HG02973 (cell line): Measurements from ENCODE around the gene HACD4.
"Not testable (repeated sequence)": the region's sequence is repeated elsewhere in the genome, so short reads cannot be mapped to it uniquely, and the experiment has no call there.

Experiments used
- ATAC-seq: cut with Tn5 transposase; IDR thresholded peaks from one replicate; pipeline ENCODE4 v1.9.1; 2021; ENCODE audit warnings: moderate library complexity; ENCODE audit not compliant: unreplicated experiment

Gene HACD4

DNA sequence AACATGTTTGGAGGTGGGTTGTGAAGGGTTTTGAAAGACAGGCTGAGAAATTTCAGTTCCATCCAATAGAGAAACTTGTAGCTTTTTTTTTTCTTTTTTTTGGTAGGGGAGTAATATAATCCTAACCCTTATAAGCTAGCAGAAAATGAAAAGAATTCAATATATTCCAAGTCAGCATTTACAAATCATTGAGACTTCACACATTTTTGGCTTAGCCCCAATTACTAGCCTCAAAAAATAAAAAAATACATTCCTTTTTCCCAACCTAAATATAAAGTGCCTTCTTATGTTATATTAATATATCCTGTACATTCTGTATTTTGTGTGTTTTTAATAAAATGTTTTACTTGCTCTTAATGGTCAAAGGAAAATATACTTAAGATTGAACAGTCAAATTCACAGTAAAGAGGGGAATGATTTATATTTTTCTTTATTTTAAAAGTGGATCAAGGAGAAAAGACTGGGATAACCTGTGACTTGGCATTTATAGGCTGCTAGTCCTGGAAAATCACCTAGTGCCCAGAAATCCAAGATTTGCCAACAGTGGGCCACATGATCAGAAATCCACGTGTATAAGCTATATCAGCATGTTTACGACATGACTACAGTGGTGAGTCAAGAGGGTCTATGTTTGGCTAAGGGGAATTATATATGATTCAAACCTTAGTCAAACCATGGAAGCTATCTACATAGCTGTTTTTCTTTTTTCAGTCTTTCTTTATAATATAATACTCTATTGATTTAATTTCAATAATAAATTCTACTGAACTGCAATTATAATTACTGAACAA lies 14.5 kb downstream of the HACD4 start:
- no peak for ATAC-seq

- no peak for ATAC-seq
Observed at GRCh38 chr9:21015995-21016394, 15.4 kb downstream of the HACD4 start.

DNA sequence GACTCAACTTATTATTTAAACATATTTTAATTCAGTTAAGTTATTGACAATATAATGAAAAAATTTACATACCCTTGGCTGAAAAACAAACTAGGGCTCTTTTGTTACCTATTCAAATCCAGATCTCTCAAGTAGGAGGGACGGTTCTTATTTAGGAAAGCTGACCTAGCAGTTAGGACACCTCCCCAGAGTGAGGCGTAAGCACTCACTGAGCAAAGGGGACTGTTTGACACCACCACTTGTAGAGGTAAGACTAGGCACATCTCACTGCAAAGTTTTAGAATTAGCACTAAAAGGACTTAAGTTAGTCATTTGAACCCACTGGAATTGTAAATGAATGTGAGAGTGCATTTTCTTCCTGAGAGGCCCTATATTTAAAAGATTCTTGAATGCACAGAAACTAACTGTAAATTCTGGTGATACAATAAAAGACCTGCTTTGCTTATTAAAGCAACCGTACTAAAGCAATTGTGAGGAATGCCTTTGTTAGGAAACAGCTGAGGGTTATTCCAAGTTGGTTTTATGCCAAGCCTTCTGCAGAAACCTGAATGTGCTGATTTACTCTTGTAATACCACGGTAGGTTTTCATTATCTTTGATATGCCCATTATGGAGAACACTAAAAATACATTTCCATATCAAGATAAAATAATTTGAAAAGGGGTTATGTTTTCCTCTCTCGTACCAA lies 16.2 kb downstream of the HACD4 start:
- ATAC-seq, result no peak

GRCh38 chr9:21002040-21002439 lies 29.4 kb downstream of the HACD4 start:
- ATAC-seq, result no peak

GRCh38 chr9:21001581-21001980 lies 29.9 kb downstream of the HACD4 start:
- no peak for ATAC-seq

- peak; percentile 63 for ATAC-seq
Observed at GRCh38 chr9:20997503-20998076, 33.9 kb downstream of the HACD4 start.

DNA sequence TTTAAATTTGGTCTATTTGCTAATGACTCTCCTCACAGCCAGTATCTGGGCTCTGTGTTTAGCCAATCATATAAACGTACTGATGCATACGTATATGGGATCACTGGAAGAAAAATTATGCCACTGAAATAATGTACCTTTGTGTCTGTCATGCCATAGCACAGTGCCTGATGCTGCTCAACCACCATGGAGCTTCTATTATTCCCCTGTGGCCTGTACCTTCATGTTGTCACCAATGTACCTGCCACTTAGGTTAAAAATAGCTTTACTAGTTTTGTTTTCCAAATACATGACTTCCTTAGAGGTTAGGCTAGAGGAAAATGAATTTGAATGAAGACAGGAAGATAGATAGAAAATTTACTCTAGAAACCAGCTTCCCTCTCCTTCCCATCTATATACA lies 34.6 kb downstream of the HACD4 start:
- peak; percentile 73 for ATAC-seq

GRCh38 chr9:20995616-20996015 lies 35.8 kb downstream of the HACD4 start:
- ATAC-seq, result no peak

DNA sequence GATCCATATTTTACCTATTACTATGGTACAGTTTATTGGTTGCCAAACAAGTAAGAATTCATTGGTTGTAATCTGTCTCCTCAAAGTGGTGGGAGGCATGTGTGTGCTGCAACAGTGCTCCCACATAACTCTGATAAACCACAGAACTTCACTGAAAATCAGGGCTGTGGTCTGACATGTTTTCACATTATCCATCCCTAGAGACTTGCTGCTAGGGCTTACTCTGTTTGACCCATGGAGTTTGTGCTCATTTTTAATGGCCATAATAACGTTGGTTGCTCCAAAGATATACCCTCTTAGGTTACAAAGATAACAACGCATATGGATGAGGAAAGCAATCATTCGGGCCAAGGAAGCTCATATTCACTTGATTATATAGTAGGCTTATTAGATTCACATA lies 37.0 kb downstream of the HACD4 start:
- ATAC-seq, result no peak

DNA sequence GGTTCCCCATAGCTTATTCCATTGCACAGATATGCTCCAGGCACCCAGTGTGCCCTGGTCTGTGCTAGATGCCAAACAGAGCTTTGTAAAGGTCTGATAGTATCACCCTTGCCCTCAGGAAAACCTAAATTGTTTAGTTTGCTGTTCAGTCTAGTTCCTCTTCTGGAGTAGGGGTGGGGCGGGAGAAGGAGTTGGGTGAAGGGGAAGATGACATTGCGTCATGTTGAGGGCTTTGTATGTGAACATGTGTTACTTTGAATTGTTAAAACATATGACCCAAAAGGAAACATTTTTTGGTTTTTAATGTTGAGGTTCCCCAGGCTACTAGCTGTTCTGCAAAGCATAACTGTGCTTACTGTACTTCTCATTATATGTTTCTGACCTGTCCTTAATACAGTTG lies 40.6 kb downstream of the HACD4 start:
- ATAC-seq, result no peak

DNA sequence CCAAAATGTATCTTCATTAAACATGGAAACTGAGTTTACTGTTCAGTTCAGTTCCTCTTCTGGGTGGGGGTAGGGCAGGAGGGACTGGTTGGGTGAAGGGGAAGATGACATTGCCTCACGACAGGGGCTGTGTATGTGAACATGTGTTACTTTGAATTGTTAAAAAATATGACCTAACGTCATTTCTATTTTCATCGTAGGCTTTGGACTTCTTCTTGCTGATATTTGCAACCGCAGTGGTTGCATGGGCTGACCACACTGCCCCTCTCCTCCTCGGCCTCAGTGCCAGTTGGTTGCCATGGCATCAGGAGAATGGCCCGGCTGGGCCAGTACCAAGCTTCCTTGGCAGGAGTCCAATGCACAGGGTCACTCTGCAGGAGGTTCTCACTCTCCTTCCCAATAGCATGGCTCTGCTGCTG lies 41.5 kb downstream of the HACD4 start:
- no peak for ATAC-seq

GRCh38 chr9:20988671-20989315 lies 42.6 kb downstream of the HACD4 start:
- ATAC-seq, result no peak

DNA sequence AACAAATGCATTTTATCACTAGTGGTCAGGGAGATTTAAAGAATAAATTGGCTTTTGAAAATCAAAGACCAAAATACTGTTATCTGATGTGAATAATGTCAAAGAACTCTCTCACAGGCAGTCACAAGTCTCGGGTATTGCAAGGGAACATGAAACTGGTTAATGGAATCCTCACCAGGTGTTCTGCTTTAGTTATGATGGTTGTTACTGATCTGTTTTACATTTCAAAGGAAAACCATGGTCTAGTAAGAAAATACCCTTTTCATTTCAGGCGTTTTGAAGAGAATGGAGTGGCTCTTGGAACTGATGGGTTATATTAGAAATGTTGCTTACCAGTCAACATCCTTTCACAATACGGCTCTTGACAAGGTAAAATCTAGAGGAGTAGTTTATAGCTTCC lies 43.4 kb downstream of the HACD4 start:
- no peak for ATAC-seq

- ATAC-seq, result no peak
Observed at GRCh38 chr9:20987521-20987920, 43.9 kb downstream of the HACD4 start.

DNA sequence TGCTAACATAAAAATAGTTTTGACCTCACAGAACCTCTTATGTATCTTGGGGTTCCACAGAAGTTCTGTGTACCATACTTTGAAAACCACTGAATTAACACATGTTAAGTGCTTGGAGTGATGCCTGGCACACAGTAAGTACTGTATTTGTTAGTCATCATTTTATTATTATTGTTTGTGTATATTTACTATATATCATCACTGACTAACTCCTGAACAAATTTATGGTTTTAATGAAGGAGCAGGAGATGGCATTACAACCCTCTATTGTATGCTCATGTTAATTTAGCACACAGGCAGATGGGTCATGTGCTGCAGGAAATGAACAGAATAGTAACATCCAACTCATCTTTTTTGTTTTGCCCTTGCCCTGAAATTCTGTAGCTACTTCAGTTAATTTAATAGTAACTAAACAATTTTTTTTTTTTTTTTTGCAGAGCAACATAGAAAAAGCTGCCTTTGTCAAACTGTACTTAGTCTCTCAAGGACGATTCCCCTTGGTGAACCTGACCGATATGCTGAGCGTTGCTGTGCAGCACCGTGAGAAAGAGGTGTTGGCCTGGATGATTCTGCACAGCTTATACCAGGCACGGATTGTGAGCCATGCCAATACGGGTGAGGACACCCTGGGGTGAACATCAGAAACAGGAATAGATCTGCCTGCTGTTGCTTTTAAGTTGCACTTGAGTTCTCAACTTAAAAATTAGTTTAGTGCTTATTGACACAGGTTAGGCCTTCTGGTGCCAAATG lies 45.4 kb downstream of the HACD4 start:
- no peak for ATAC-seq

DNA sequence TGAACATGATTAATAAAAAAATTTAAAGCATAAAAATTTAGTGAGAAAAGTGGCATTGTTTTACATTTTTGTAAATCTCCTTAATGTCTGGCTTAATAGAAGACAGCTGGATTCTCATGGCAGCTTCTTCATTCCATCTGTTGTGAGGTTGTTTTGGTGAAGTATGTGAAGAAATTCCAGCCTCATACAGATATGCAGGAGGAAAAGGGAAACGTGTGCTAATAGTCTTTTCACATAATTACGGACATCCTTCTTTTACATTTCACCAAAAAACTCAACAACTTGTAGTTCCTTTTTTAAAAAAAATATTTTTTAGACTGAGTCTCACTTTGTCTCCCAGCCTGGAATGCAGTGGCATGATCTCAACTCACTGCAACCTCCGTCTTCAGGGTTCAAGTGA lies 46.9 kb downstream of the HACD4 start:
- ATAC-seq, result no peak

- no peak for ATAC-seq
Observed at GRCh38 chr9:20981486-20981885, 50.0 kb downstream of the HACD4 start.

GRCh38 chr9:20980832-20981455 lies 50.5 kb downstream of the HACD4 start:
- peak; percentile 88 for ATAC-seq

GRCh38 chr9:20978249-20978648 lies 53.2 kb downstream of the HACD4 start:
- no peak for ATAC-seq

GRCh38 chr9:20974191-20974938 lies 57.1 kb downstream of the HACD4 start:
- ATAC-seq, result not testable (repeated sequence)
